ENCODE data around the gene BEAN1.

DNA sequence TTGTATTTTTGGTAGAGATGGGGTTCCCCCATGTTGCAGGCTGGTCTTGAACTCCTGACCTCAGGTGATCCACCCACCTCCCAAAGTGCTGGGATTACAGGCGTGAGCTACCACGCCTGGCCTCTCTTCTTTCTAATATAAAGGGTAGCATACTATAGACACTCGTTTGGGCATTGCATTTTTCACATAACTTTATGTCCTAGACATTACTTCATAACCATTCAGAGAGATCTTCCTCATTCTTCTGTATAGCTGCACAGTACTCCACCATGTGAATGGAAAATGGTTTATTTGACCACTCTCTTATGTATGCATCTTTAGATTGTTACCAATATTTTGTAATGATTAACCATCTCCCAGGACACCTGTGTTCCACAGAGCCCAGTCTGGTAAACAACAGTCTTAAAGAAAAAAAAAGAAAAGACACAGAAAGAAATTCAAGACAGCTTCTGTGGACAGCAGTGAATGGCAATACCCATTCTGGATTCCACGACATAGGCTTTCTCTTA, 80.7 kb downstream of the BEAN1 start:
- TF ChIP-seq POLR2AphosphoS5 (IDR thresholded peaks at IDR 0.05) (no peak), POLR2A (IDR thresholded peaks at IDR 0.05) (no peak), EP300 (IDR thresholded peaks at IDR 0.05) (no peak)
- TF ChIP-seq, protein P1, sequence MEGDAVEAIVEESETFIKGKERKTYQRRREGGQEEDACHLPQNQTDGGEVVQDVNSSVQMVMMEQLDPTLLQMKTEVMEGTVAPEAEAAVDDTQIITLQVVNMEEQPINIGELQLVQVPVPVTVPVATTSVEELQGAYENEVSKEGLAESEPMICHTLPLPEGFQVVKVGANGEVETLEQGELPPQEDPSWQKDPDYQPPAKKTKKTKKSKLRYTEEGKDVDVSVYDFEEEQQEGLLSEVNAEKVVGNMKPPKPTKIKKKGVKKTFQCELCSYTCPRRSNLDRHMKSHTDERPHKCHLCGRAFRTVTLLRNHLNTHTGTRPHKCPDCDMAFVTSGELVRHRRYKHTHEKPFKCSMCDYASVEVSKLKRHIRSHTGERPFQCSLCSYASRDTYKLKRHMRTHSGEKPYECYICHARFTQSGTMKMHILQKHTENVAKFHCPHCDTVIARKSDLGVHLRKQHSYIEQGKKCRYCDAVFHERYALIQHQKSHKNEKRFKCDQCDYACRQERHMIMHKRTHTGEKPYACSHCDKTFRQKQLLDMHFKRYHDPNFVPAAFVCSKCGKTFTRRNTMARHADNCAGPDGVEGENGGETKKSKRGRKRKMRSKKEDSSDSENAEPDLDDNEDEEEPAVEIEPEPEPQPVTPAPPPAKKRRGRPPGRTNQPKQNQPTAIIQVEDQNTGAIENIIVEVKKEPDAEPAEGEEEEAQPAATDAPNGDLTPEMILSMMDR (IDR thresholded peaks at IDR 0.05) = no peak
